ENCODE data around the gene BACH2. TPM values are rescaled to one million over a fixed set of nuclear protein-coding genes. Genes with fewer than 3 reads are reported as not detected.

The BACH2 gene
- total and polyA plus RNA-seq, 4 donors: 11.0 to 16.7 (median 12.9) TPM

- Histone ChIP-seq H3K4me3 (ENCODE audit: low read depth, low read length) (no peak overlapping the region), H3K4me1 (ENCODE audit: control insufficient read depth, insufficient read depth, low read length) (no peaks in the 10 kb centered on the region), H3K9me3 (ENCODE audit: control insufficient read depth, insufficient read depth, low read length) (no peaks in the 10 kb centered on the region), H3K36me3 (ENCODE audit: control insufficient read depth, insufficient read depth, low read length) (peaks cover 5% of the 10 kb centered on the region), H3K27ac (ENCODE audit: low read depth, low read length) (no peak overlapping the region), H3K27me3 (ENCODE audit: control insufficient read depth, insufficient read depth, low read length) (no peaks in the 10 kb centered on the region)
- no peak for DNase-seq (ENCODE audit: low read depth in 4 of 6, low spot score in 6 of 6)
- no CpG with 5 or more reads among the region's 4 CpGs for WGBS (ENCODE audit: insufficient coverage)
These were observed 45.2 kb downstream of the BACH2 start for GRCh38 chr6:90251295-90251992.

- no CpG with 5 or more reads among the region's 2 CpGs for WGBS (ENCODE audit: insufficient coverage)
- Histone ChIP-seq H3K27ac (ENCODE audit: low read depth, low read length) (no peak overlapping the region), H3K36me3 (ENCODE audit: control insufficient read depth, insufficient read depth, low read length) (peaks cover 5% of the 10 kb centered on the region), H3K27me3 (ENCODE audit: control insufficient read depth, insufficient read depth, low read length) (no peaks in the 10 kb centered on the region), H3K4me3 (ENCODE audit: low read depth, low read length) (no peak overlapping the region), H3K4me1 (ENCODE audit: control insufficient read depth, insufficient read depth, low read length) (no peaks in the 10 kb centered on the region), H3K9me3 (ENCODE audit: control insufficient read depth, insufficient read depth, low read length) (no peaks in the 10 kb centered on the region)
- DNase-seq (ENCODE audit: low read depth in 4 of 6, low spot score in 6 of 6): no peak
These were observed 46.2 kb downstream of the BACH2 start for GRCh38 chr6:90250405-90250804.

GRCh38 chr6:90249458-90249857 is 47.2 kb downstream of the BACH2 start:
- no peak for DNase-seq (ENCODE audit: low read depth in 4 of 6, low spot score in 6 of 6)
- Histone ChIP-seq H3K27me3 (ENCODE audit: control insufficient read depth, insufficient read depth, low read length) (no peaks in the 10 kb centered on the region), H3K4me3 (ENCODE audit: low read depth, low read length) (no peak overlapping the region), H3K36me3 (ENCODE audit: control insufficient read depth, insufficient read depth, low read length) (peaks cover 5% of the 10 kb centered on the region), H3K27ac (ENCODE audit: low read depth, low read length) (no peak overlapping the region), H3K9me3 (ENCODE audit: control insufficient read depth, insufficient read depth, low read length) (no peaks in the 10 kb centered on the region), H3K4me1 (ENCODE audit: control insufficient read depth, insufficient read depth, low read length) (no peaks in the 10 kb centered on the region)
- WGBS (ENCODE audit: insufficient coverage): 100% methylated on average over 4 of the region's 8 CpGs

DNA sequence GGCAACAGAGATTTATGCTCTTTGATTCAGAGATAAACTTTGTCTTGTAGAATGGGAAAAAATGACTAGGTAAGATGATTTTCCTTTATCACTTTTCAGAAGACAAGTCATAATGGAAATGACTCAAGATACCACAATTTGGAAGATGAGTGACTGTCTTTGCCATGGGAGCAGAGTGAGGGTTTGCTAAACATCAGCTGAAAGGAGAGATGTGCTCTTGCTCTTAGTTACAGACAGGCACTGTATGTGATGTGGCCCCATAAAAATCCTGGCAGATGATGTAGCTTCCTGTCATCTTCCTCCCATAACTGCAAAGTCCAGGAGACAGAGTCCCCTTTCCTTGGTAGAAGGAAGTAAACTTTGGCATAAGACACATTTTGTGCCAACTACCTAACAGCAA is 47.6 kb downstream of the BACH2 start:
- no peak for DNase-seq (ENCODE audit: low read depth in 4 of 6, low spot score in 6 of 6)
- Histone ChIP-seq H3K9me3 (ENCODE audit: control insufficient read depth, insufficient read depth, low read length) (no peaks in the 10 kb centered on the region), H3K4me1 (ENCODE audit: control insufficient read depth, insufficient read depth, low read length) (no peaks in the 10 kb centered on the region), H3K27me3 (ENCODE audit: control insufficient read depth, insufficient read depth, low read length) (no peaks in the 10 kb centered on the region), H3K27ac (ENCODE audit: low read depth, low read length) (no peak overlapping the region), H3K36me3 (ENCODE audit: control insufficient read depth, insufficient read depth, low read length) (peaks cover 7% of the 10 kb centered on the region), H3K4me3 (ENCODE audit: low read depth, low read length) (no peak overlapping the region)

DNA sequence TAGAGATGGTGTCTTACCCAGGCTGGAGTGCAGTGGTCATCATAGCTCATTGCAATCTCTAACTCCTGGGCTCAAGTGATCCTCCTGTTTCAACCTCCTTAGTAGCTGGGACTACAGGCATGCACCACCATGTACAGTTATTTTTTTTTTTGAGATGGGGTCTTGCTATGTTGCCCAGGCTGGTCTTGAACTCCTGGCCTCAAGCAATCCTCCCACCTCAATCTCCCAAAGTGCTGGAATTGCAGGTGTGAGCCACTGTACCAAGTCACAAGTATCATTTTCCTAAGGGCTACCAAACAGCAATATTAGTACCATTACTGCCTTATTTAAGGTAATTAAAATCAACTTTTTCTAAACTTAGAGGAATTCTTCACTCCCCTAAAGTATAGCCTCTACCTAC is 49.4 kb downstream of the BACH2 start:
- no peaks in the 10 kb centered on the region for H3K9me3 ChIP-seq (ENCODE audit: control insufficient read depth, insufficient read depth, low read length)
- no peaks in the 10 kb centered on the region for H3K4me1 ChIP-seq (ENCODE audit: control insufficient read depth, insufficient read depth, low read length)
- no peak overlapping the region for H3K27ac ChIP-seq (ENCODE audit: low read depth, low read length)
- no peaks in the 10 kb centered on the region for H3K27me3 ChIP-seq (ENCODE audit: control insufficient read depth, insufficient read depth, low read length)
- peaks cover 7% of the 10 kb centered on the region for H3K36me3 ChIP-seq (ENCODE audit: control insufficient read depth, insufficient read depth, low read length)
- no peak overlapping the region for H3K4me3 ChIP-seq (ENCODE audit: low read depth, low read length)
- DNase-seq (ENCODE audit: low read depth in 4 of 6, low spot score in 6 of 6): no peak

DNA sequence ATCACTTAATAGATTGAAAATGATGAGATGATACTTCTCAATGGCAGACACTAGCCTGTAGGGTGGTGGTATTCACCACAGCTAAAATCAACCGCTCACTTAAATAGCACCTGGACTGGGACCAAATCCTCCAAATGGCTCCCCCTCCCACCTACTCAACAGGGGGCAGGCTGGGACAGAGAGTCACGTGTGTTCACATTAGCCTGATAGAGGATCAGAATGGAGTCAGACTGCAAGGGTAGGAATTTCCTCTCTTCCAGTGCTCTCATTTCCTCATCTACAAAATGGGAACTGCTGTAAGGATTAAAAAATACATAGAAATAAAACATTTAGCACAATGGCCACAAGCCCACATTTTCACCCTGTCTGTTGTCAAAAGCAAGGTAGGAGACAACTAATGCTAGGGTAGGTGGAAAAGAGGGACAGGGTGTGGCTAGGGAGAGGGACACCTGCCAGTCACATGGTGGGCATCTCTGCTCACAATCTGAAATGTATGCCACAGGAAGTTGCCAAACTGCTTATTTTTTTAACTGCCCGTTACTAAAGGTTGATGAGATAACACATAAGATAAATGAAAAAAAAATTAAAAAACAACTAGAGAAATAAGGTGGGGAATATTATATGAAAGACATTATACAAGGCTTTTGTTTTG is 55.3 kb downstream of the BACH2 start:
- no peaks in the 10 kb centered on the region for H3K27me3 ChIP-seq (ENCODE audit: control insufficient read depth, insufficient read depth, low read length)
- H3K4me3 ChIP-seq (ENCODE audit: low read depth, low read length): no peak overlapping the region
- H3K36me3 ChIP-seq (ENCODE audit: control insufficient read depth, insufficient read depth, low read length): peaks cover 2% of the 10 kb centered on the region
- no peaks in the 10 kb centered on the region for H3K9me3 ChIP-seq (ENCODE audit: control insufficient read depth, insufficient read depth, low read length)
- H3K4me1 ChIP-seq (ENCODE audit: control insufficient read depth, insufficient read depth, low read length): no peaks in the 10 kb centered on the region
- no peak overlapping the region for H3K27ac ChIP-seq (ENCODE audit: low read depth, low read length)
- WGBS (ENCODE audit: insufficient coverage): no CpG with 5 or more reads among the region's 3 CpGs
- no peak for DNase-seq (ENCODE audit: low read depth in 4 of 6, low spot score in 6 of 6)

DNA sequence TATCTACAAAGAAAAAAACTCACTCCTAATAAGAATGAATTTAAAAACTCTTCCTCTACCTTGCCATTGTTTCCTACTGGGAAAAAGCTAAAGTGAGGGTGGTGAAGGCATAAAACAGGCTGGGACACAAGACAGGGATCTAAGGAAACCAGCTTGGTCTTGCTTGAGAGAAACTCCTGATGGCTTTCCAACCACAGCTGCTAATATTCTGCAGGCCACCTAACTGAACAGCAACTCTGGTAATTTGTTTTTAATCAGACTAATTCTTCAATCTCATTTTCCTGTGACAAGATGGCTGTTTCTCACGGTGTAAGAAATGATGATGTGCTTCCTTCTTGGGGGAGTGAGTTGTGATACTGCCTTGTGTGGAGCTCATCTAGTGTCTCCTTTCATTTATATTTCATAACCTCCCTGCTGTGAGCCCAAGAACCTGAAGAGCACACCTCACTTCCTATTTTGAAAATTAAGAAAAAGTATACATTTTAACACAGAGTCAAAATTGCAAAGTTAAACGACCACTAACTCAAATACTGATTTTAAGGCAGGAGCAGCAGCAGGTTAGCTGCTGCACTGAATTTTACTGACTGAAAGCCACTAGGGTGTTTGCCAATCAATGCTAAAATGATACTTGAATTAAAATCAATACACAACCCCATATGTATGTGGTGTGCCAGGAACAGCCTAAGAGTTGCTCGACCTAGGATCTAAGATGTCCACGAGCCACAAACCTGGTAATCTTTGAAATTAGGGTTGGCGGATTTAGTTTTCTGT is 58.0 kb downstream of the BACH2 start:
- no CpG with 5 or more reads among the region's 5 CpGs for WGBS (ENCODE audit: insufficient coverage)
- no peak overlapping the region for H3K27ac ChIP-seq (ENCODE audit: low read depth, low read length)

GRCh38 chr6:90237350-90237990 is 59.2 kb downstream of the BACH2 start:
- Histone ChIP-seq H3K27ac (ENCODE audit: low read depth, low read length) (no peak overlapping the region), H3K9me3 (ENCODE audit: control insufficient read depth, insufficient read depth, low read length) (no peaks in the 10 kb centered on the region), H3K4me3 (ENCODE audit: low read depth, low read length) (no peak overlapping the region), H3K36me3 (ENCODE audit: control insufficient read depth, insufficient read depth, low read length) (no peaks in the 10 kb centered on the region), H3K27me3 (ENCODE audit: control insufficient read depth, insufficient read depth, low read length) (no peaks in the 10 kb centered on the region), H3K4me1 (ENCODE audit: control insufficient read depth, insufficient read depth, low read length) (no peaks in the 10 kb centered on the region)
- no peak for DNase-seq (ENCODE audit: low read depth in 4 of 6, low spot score in 6 of 6)
- WGBS (ENCODE audit: insufficient coverage): no CpG with 5 or more reads among the region's 4 CpGs

More for the DNA sequence above, 58.0 kb downstream of the BACH2 start:
- no peaks in the 10 kb centered on the region for H3K36me3 ChIP-seq (ENCODE audit: control insufficient read depth, insufficient read depth, low read length)
- no peak for DNase-seq (ENCODE audit: low read depth in 4 of 6, low spot score in 6 of 6)
- no peak overlapping the region for H3K4me3 ChIP-seq (ENCODE audit: low read depth, low read length)
- H3K4me1 ChIP-seq (ENCODE audit: control insufficient read depth, insufficient read depth, low read length): no peaks in the 10 kb centered on the region
- no peaks in the 10 kb centered on the region for H3K27me3 ChIP-seq (ENCODE audit: control insufficient read depth, insufficient read depth, low read length)
- H3K9me3 ChIP-seq (ENCODE audit: control insufficient read depth, insufficient read depth, low read length): no peaks in the 10 kb centered on the region

- H3K9me3 ChIP-seq (ENCODE audit: control insufficient read depth, insufficient read depth, low read length): no peaks in the 10 kb centered on the region
- H3K4me1 ChIP-seq (ENCODE audit: control insufficient read depth, insufficient read depth, low read length): no peaks in the 10 kb centered on the region
- WGBS (ENCODE audit: insufficient coverage): no CpG with 5 or more reads among the region's 6 CpGs
- no peaks in the 10 kb centered on the region for H3K27me3 ChIP-seq (ENCODE audit: control insufficient read depth, insufficient read depth, low read length)
- no peaks in the 10 kb centered on the region for H3K36me3 ChIP-seq (ENCODE audit: control insufficient read depth, insufficient read depth, low read length)
- H3K4me3 ChIP-seq (ENCODE audit: low read depth, low read length): no peak overlapping the region
- no peak for DNase-seq (ENCODE audit: low read depth in 4 of 6, low spot score in 6 of 6)
- H3K27ac ChIP-seq (ENCODE audit: low read depth, low read length): no peak overlapping the region
These were observed 62.6 kb downstream of the BACH2 start for GRCh38 chr6:90233994-90234393.

Measured in spinal cord (tissue), 10 donors.